GM12892 (cell line): Measurements from ENCODE around the gene MATN1.
A peak's percentile ranks its signal among the peaks of the same experiment; 100 is the strongest.

ENCODE experiments used
- DNase-seq: peaks from one replicate; pipeline ENCODE4 v3.0.0; 2011; ENCODE audit not compliant: insufficient read length
- FAIRE-seq: peaks from 2 replicates; lab custom pipeline; 2011; peaks lifted over from hg19 to GRCh38; lab: Jason Lieb, UNC
- POLR2A ChIP-seq: IDR thresholded peaks from 2 replicates; pipeline ENCODE4 v1.6.1; 2011; ENCODE audit warnings: low read depth, low read length, control low read depth
- POLR2AphosphoS5 ChIP-seq: IDR thresholded peaks from 2 replicates; pipeline ENCODE4 v1.6.1; 2011; ENCODE audit warnings: low read depth, low read length, control low read depth
- TAF1 ChIP-seq: IDR thresholded peaks from 2 replicates; pipeline ENCODE4 v1.6.1; 2011; ENCODE audit warnings: low read depth, mild to moderate bottlenecking, control low read depth, low read length, borderline replicate concordance

The MATN1 gene

GRCh38 chr1:30748699-30749401 lies 25.5 kb upstream of the MATN1 start:
- FAIRE-seq (peak; percentile 46), DNase-seq (no peak)

GRCh38 chr1:30748098-30748698 lies 24.8 kb upstream of the MATN1 start:
- TF ChIP-seq POLR2A (peak; percentile 52), TAF1 (no peak)
- DNase-seq (no peak), FAIRE-seq (peak; percentile 89)

More at GRCh38 chr1:30748699-30749401, 25.5 kb upstream of the MATN1 start:
- TF ChIP-seq POLR2AphosphoS5 (no peak), POLR2A (no peak), TAF1 (no peak)

- FAIRE-seq (peak; percentile 92), DNase-seq (no peak)
- TF ChIP-seq POLR2AphosphoS5 (peak; percentile 73; the same call in 1 of the 2 replicates), POLR2A (peak; percentile 50; the same call in 1 of the 2 replicates), TAF1 (no peak)
Measured at GRCh38 chr1:30747033-30748008, 23.9 kb upstream of the MATN1 start.

GRCh38 chr1:30746212-30747032 lies 23.0 kb upstream of the MATN1 start:
- no peak for DNase-seq
- FAIRE-seq, result no peak
- TF ChIP-seq POLR2AphosphoS5 (0 out of 2 replicates have a peak, but pooled peaks have one; percentile 4), TAF1 (no peak), POLR2A (no peak)

GRCh38 chr1:30745834-30746208 lies 22.4 kb upstream of the MATN1 start:
- TF ChIP-seq POLR2A (no peak), TAF1 (no peak), POLR2AphosphoS5 (no peak; the same call in none of the 2 replicates)
- no peak for DNase-seq
- FAIRE-seq, result no peak

GRCh38 chr1:30745156-30745833 lies 21.9 kb upstream of the MATN1 start:
- TF ChIP-seq POLR2A, result no peak
- no peak; the same call in none of the 2 replicates for TF ChIP-seq POLR2AphosphoS5
- 0 out of 2 replicates have a peak, but pooled peaks have one; percentile 15 for TF ChIP-seq TAF1
- FAIRE-seq, result peak; percentile 33

GRCh38 chr1:30744060-30744756 lies 20.8 kb upstream of the MATN1 start:
- FAIRE-seq, result peak; percentile 98
- DNase-seq, result no peak
- no peak for TF ChIP-seq TAF1
- peak; percentile 66; the same call in 1 of the 2 replicates for TF ChIP-seq POLR2A
- TF ChIP-seq POLR2AphosphoS5, result peak; percentile 84

More at GRCh38 chr1:30745156-30745833, 21.9 kb upstream of the MATN1 start:
- no peak for DNase-seq

GRCh38 chr1:30743584-30744059 lies 20.2 kb upstream of the MATN1 start:
- TF ChIP-seq POLR2A (no peak), POLR2AphosphoS5 (no peak), TAF1 (no peak)
- FAIRE-seq, result no peak
- DNase-seq, result peak; percentile 68

- DNase-seq, result no peak
- peak; percentile 9 for FAIRE-seq
- TF ChIP-seq POLR2A, result no peak
- TF ChIP-seq TAF1, result no peak
- no peak for TF ChIP-seq POLR2AphosphoS5
Measured at GRCh38 chr1:30742963-30743559, 19.7 kb upstream of the MATN1 start.
